ENCODE data around the gene ATP11A.

ATP11A gene

DNA sequence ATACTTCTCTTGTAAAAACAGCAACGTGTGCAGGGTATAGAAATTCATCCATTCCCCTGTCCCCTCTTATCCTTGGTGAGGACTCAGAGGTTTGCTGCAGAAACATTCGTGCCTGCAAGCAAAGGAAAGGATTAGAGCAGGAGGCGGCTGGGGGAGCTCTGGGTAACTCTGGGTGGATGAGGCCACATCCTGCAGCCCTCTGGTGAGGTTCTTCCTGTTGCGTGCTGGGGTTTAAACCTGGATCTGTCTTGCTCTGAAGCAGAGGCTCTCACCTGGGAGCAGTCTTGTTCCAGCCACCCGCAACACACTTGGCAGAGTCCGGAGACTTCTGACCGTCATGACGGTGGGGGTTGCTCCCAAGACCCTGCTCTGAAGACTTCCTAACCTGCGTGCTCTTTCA, 69.2 kb downstream of the ATP11A start:
- TF ChIP-seq POLR2A (IDR thresholded peaks at IDR 0.05; ENCODE audit: low read length) (no peak), GATA1 (IDR thresholded peaks at IDR 0.05; ENCODE audit: low read depth, low read length) (no peak)
- DNase-seq: no peak

- TF ChIP-seq POLR2A (IDR thresholded peaks at IDR 0.05; ENCODE audit: low read length) (no peak), GATA1 (IDR thresholded peaks at IDR 0.05; ENCODE audit: low read depth, low read length) (no peak)
- DNase-seq: no peak
Observed at GRCh38 chr13:112759827-112760226, 70.0 kb downstream of the ATP11A start.

DNA sequence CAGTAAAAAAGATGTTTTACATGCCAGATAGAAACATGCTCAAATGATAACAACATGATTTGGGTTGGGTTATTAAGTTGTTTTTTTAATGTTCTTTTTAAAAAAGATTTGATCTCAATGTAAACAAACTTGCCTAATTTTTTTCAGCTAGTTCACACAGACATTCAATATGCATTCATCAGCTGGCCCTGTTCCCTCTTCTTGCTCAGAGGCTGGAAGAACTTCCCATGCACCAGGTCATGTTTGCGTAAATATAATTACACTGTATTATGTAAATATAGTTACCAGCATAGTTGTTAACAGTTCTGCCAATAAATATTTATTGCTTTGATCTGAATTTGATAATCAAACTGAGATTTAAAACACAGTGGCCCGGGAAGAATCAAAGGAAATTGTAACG, 70.6 kb downstream of the ATP11A start:
- TF ChIP-seq GATA1 (IDR thresholded peaks at IDR 0.05; ENCODE audit: low read depth, low read length) (no peak), POLR2A (IDR thresholded peaks at IDR 0.05; ENCODE audit: low read length) (no peak)
- no peak for DNase-seq

GRCh38 chr13:112760931-112761330, 71.1 kb downstream of the ATP11A start:
- no peak for TF ChIP-seq POLR2A (IDR thresholded peaks at IDR 0.05; ENCODE audit: low read length)
- TF ChIP-seq GATA1 (IDR thresholded peaks at IDR 0.05; ENCODE audit: low read depth, low read length): no peak
- no peak for DNase-seq

DNA sequence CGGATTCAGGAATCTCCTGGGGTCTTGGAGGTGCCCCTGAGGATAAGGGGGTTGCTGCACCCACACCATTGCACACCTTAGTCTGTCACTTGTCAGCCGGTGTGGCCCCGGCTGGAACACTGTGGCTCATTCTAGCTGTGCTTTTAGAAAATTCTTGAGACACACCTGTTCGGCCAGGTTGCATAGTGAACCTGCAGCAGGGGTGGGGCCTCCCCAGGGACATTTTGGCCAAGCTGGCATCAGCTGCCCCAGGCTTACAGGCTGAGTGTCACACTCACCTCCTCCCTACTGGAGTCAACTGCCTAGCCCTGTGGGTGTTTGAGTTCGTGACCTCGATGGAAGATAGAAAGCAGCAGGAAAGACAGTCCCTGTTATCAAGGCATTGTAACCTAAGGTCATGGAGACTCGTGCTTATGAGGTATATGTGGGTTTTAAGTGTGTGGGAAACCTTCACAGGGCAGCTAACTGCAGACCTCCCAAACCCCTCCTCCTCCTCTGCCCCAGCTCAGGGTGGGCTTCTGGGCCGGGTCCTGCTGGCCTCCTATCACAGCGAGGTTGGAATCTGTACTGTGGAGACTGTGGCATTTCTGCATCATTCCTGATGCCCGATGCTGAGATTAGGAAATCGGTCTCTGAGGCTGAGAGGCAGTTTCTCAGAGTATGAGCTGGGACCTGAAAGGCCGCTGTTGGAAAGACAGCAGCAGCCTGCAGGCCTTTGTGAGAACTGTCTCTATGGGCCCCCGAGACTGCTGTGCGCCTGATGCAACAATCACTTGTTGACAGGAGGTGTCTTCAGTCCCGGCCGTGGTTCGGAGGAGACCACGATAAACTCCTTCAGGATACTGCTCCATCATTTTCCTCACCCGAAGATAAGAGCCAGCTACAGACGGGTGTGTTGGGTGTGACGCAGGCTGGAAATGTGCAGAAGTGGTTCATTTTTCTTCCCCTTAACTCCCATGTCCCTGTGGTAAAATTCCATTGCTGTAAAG, 72.2 kb downstream of the ATP11A start:
- DNase-seq: no peak
- no peak for TF ChIP-seq GATA1 (IDR thresholded peaks at IDR 0.05; ENCODE audit: low read depth, low read length)

- DNase-seq: no peak
- TF ChIP-seq POLR2A (IDR thresholded peaks at IDR 0.05; ENCODE audit: low read length) (no peak), GATA1 (IDR thresholded peaks at IDR 0.05; ENCODE audit: low read depth, low read length) (no peak)
Observed at GRCh38 chr13:112762690-112763080, 72.8 kb downstream of the ATP11A start.

DNA sequence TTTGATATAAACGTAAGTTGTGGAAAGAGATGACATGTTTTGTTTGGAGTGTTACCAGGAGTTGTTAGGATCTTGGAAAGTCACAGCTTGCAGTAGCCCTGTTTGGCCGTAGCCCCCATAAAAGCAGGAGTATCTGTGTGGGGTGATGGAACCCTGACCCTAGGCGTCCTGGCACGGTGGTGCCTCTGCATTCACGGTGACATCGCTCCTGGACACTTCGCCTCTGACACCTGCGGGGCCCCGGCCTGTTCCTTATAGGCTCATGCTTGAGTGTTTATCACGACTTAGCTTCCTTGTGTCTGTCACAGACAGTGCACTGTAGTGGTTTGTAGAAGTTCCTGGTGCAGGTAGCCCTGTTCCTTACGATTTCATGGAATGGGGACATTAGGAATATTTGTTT, 74.2 kb downstream of the ATP11A start:
- TF ChIP-seq POLR2A (IDR thresholded peaks at IDR 0.05; ENCODE audit: low read length) (no peak), GATA1 (IDR thresholded peaks at IDR 0.05; ENCODE audit: low read depth, low read length) (no peak)
- no peak for DNase-seq

- DNase-seq: no peak
- TF ChIP-seq GATA1 (IDR thresholded peaks at IDR 0.05; ENCODE audit: low read depth, low read length) (no peak), POLR2A (IDR thresholded peaks at IDR 0.05; ENCODE audit: low read length) (no peak)
Observed at GRCh38 chr13:112764864-112765561, 75.2 kb downstream of the ATP11A start.

GRCh38 chr13:112765731-112766130, 75.9 kb downstream of the ATP11A start:
- TF ChIP-seq GATA1 (IDR thresholded peaks at IDR 0.05; ENCODE audit: low read depth, low read length) (no peak), POLR2A (IDR thresholded peaks at IDR 0.05; ENCODE audit: low read length) (no peak)
- no peak for DNase-seq

GRCh38 chr13:112766336-112766735, 76.5 kb downstream of the ATP11A start:
- DNase-seq: no peak
- TF ChIP-seq POLR2A (IDR thresholded peaks at IDR 0.05; ENCODE audit: low read length): no peak
- no peak for TF ChIP-seq GATA1 (IDR thresholded peaks at IDR 0.05; ENCODE audit: low read depth, low read length)

DNA sequence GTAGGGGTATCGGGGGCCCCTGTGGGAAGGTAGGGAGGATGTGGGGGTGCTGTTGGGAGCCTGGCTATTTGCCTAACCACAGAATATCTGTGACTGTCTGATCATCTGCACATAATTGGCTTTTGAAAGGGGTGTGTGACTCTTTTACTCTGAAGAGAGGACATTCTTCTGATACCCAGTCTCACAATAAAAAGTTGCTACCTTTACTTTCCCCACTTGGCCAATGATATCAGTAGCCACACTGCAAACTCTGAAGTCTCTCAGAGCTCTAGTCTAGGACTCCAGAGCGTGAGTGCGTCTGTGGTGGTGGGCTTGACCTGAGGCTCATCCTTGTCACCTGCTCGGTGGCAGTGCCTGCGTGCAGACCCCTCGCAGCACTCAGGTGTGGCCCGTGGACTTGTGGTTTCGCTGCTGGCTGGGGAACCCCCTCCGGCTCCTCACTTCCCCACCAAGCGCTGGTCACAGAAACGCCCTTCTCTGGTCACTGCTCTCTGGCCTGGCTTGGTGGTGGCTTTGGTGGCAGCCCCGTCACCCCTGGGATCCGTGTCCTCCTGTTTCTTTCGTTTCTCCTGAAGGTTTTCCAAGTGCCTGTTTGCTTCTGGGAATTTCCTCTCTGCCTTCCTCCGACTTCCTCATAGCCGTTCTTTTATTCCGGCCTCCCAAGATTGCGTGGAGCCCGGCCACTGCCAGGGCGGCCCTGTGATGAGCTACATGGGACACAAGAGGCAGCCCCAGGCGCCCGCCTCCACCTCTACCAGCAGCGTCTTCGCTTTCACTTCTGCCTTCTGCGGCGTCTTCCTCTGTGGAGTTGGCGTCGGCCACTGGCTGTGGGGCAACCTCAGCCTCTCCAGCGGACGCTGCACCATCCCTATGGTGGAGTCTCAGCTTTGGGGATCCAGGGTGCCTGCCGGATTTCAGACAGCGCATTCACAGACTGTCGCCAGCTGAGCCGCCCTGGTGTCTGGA, 78.0 kb downstream of the ATP11A start:
- no peak for DNase-seq
- TF ChIP-seq POLR2A (IDR thresholded peaks at IDR 0.05; ENCODE audit: low read length): no peak
- no peak for TF ChIP-seq GATA1 (IDR thresholded peaks at IDR 0.05; ENCODE audit: low read depth, low read length)

- no peak for DNase-seq
- TF ChIP-seq GATA1 (IDR thresholded peaks at IDR 0.05; ENCODE audit: low read depth, low read length) (no peak), POLR2A (IDR thresholded peaks at IDR 0.05; ENCODE audit: low read length) (no peak)
Observed at GRCh38 chr13:112768795-112769481, 79.1 kb downstream of the ATP11A start.

DNA sequence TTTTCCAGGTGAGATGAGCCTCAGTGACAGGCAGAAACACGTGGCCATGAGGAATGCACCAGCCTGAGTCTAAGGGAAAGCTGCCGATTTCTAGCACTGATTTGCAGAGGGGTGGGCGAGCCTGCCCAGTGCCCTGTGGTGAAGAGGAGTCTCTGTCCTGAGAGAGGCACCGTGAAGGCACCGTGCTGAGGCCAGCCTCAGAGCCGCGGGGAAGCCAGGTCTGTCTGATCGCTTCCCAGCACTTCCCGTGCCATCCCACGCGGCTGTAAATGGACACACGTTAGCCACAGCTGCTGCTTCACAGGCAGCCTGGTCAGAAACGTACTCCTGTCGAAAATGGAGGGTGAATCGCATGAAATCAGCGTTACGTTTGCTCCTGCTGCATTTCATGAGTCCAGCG, 79.8 kb downstream of the ATP11A start:
- no peak for TF ChIP-seq POLR2A (IDR thresholded peaks at IDR 0.05; ENCODE audit: low read length)

More for the DNA sequence above, 79.8 kb downstream of the ATP11A start:
- DNase-seq: no peak

Data from erythroblast (primary cell).